ENCODE results near the gene DRAM1. TPM values are rescaled to one million over a fixed set of nuclear protein-coding genes. Genes with fewer than 3 reads are reported as not detected.

The DRAM1 gene
- total RNA-seq, 1 donor from 2014 or later = 3.7 TPM

DNA sequence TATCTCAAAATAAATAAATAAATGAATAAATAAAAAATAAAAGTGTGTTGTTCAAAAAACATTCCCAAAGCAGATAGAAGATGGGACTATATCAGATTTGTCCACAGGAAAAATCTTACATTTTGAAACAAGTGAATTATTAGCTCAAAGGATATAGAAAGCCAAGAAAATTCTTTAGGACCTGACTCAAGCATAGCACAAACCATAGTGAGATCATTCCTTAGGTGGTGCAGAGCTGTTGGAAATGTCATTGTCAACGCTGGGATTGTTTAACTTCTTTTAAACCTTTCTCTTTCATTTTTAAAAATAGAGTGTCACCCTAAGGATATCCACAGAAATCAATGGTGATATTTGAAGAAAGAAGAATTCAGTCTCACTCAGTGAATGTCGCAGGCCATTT lies 43.5 kb downstream of the DRAM1 start:
- Histone ChIP-seq H3K4me1 (ENCODE audit: control insufficient read depth in 3 of 3, insufficient read depth in 3 of 3, low read length in 3 of 3) (no peaks in the 10 kb centered on the region), H3K9me3 (ENCODE audit: control insufficient read depth in 3 of 3, low read length in 3 of 3) (no peaks in the 10 kb centered on the region), H3K36me3 (ENCODE audit: control insufficient read depth in 3 of 3, insufficient read depth in 3 of 3, low read length in 3 of 3) (peaks cover 0 to 6% (median 0%) of the 10 kb centered on the region in 3 donors), H3K4me3 (ENCODE audit: low read length in 3 of 3) (no peak overlapping the region), H3K9ac (ENCODE audit: low read depth in 1 of 3, low read length in 3 of 3) (no peak overlapping the region), H3K27ac (ENCODE audit: low read depth, low read length) (no peak overlapping the region), H3K27me3 (ENCODE audit: control insufficient read depth in 3 of 3, insufficient read depth in 3 of 3, low read length in 3 of 3) (no peaks in the 10 kb centered on the region)

DNA sequence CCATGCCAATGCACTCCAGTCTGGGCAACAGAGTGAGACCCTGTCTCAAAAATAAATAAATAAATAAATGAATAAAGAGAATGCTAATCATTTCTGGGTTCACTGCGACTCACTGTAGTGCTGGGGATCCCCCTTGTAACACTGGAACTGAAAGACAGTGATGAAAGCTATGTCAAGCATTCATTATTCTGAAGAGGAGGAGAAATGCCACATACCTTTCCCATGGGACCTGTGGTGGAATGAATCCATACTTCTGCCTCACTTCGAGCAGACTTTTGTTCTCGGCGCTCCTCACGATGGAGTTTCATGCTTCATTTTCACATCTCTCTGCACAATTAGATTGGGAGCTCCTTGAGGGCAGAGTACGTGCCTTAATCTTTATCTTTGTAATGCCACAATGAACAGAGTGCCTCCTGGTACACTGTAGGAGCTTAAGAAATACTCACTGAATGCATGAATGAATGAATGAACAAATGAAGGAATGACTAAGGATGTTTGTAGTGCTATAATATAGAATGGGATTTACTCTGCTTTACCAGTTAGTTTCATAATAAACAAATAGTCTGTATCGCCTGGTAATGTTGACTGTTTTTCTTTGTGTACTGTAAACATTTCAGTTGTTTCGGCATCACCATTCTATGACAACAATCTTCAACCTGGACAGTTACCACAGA lies 45.8 kb downstream of the DRAM1 start:
- no peaks in the 10 kb centered on the region for H3K4me1 ChIP-seq (ENCODE audit: control insufficient read depth in 3 of 3, insufficient read depth in 3 of 3, low read length in 3 of 3)
- H3K36me3 ChIP-seq (ENCODE audit: control insufficient read depth in 3 of 3, insufficient read depth in 3 of 3, low read length in 3 of 3) = peaks cover 0 to 6% (median 0%) of the 10 kb centered on the region in 3 donors
- no peak overlapping the region for H3K27ac ChIP-seq (ENCODE audit: low read depth, low read length)
- H3K4me3 ChIP-seq (ENCODE audit: low read length in 3 of 3) = no peak overlapping the region
- H3K9me3 ChIP-seq (ENCODE audit: control insufficient read depth in 3 of 3, low read length in 3 of 3) = no peaks in the 10 kb centered on the region
- no peak overlapping the region for H3K9ac ChIP-seq (ENCODE audit: low read depth in 1 of 3, low read length in 3 of 3)
- H3K27me3 ChIP-seq (ENCODE audit: control insufficient read depth in 3 of 3, insufficient read depth in 3 of 3, low read length in 3 of 3) = no peaks in the 10 kb centered on the region

DNA sequence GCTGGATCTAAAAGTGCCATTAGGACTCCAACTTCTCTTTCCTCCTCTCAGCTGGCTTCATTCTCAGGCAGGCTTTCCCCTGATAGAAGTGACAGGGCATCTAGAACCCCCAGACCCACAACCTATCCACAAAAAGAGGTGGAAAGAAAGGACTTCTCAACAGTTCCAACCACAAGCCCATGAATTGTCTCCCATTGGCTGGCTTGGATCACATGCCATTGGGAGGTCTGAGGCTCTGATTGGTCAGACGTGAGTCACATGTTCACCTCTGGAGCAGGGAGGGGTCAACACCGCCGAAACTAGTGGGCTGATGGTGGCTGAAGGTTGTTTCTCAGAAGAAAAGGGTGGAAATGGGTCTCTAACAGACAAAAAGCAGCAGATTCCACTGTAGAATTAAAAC lies 47.2 kb downstream of the DRAM1 start:
- no peak overlapping the region for H3K9ac ChIP-seq (ENCODE audit: low read depth in 1 of 3, low read length in 3 of 3)
- H3K27ac ChIP-seq (ENCODE audit: low read depth, low read length) = peak overlapping the region; percentile 57
- no peak overlapping the region for H3K4me3 ChIP-seq (ENCODE audit: low read length in 3 of 3)
- H3K4me1 ChIP-seq (ENCODE audit: control insufficient read depth in 3 of 3, insufficient read depth in 3 of 3, low read length in 3 of 3) = no peaks in the 10 kb centered on the region
- H3K9me3 ChIP-seq (ENCODE audit: control insufficient read depth in 3 of 3, low read length in 3 of 3) = no peaks in the 10 kb centered on the region
- peaks cover 0 to 6% (median 0%) of the 10 kb centered on the region in 3 donors for H3K36me3 ChIP-seq (ENCODE audit: control insufficient read depth in 3 of 3, insufficient read depth in 3 of 3, low read length in 3 of 3)
- no peaks in the 10 kb centered on the region for H3K27me3 ChIP-seq (ENCODE audit: control insufficient read depth in 3 of 3, insufficient read depth in 3 of 3, low read length in 3 of 3)

DNA sequence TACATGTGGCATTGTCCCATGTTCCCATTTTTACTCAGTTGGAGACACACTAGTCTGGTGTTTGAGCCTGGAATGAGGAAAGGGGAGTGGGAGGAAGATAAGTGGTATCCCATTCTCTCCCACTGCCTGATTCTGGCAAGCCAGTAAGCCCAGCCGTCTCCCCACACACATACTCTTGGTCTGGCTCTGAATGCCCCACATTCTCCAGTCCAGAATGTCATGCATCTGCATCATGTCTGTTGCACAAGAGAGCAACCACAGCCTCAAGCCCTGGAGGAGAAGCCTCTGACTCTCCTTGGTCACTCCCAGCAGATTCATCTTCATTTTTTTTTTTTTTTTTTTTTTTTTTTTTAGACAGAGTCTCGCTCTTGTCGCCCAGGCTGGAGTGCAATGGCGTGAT lies 48.0 kb downstream of the DRAM1 start:
- no peaks in the 10 kb centered on the region for H3K9me3 ChIP-seq (ENCODE audit: control insufficient read depth in 3 of 3, low read length in 3 of 3)
- H3K36me3 ChIP-seq (ENCODE audit: control insufficient read depth in 3 of 3, insufficient read depth in 3 of 3, low read length in 3 of 3) = peaks cover 0 to 6% (median 0%) of the 10 kb centered on the region in 3 donors
- no peak overlapping the region for H3K9ac ChIP-seq (ENCODE audit: low read depth in 1 of 3, low read length in 3 of 3)
- H3K4me3 ChIP-seq (ENCODE audit: low read length in 3 of 3) = no peak overlapping the region
- H3K27me3 ChIP-seq (ENCODE audit: control insufficient read depth in 3 of 3, insufficient read depth in 3 of 3, low read length in 3 of 3) = no peaks in the 10 kb centered on the region
- peak overlapping the region; percentile 36 for H3K27ac ChIP-seq (ENCODE audit: low read depth, low read length)
- H3K4me1 ChIP-seq (ENCODE audit: control insufficient read depth in 3 of 3, insufficient read depth in 3 of 3, low read length in 3 of 3) = no peaks in the 10 kb centered on the region

DNA sequence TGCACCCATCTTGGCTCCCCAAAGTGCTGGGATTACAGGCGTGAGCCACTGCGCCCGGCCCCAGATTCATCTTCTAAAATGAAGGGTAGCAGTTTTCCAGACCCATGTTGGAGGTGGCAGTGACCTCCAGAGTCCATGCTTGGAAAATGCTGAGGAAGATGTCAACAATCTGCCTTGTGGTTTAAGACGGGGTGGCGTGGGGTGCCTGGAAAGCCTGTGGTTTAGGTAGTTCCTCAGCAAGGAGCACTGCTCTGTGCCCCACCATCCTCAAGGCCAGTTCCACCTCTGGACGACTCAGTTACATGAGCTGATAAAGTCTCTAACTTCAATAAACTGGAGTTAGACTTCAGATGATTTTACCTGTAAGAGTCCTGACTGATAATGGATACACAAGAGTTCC lies 48.6 kb downstream of the DRAM1 start:
- H3K27ac ChIP-seq (ENCODE audit: low read depth, low read length) = peak overlapping the region; percentile 36
- H3K27me3 ChIP-seq (ENCODE audit: control insufficient read depth in 3 of 3, insufficient read depth in 3 of 3, low read length in 3 of 3) = no peaks in the 10 kb centered on the region
- H3K9ac ChIP-seq (ENCODE audit: low read depth in 1 of 3, low read length in 3 of 3) = no peak overlapping the region

DNA sequence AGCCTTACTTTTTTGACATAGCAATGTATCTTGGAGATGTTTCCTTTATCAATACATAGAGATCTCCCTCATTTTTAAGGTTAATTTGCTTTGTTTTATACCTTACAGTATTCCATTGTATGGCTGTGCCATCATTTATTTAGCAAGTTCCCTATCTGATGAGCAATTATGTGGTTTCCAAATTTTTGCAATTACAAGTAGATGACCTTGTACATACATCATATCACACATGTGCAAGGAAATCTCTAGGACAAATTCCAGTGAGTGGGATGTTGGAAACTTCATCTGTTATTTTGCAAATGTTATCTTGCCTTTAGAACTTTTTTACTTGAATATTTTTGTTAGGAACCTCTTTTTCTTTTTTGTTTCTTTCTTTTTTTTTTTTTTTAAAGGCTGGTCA lies 49.7 kb downstream of the DRAM1 start:
- no peak overlapping the region for H3K9ac ChIP-seq (ENCODE audit: low read depth in 1 of 3, low read length in 3 of 3)
- H3K9me3 ChIP-seq (ENCODE audit: control insufficient read depth in 3 of 3, low read length in 3 of 3) = no peaks in the 10 kb centered on the region
- H3K36me3 ChIP-seq (ENCODE audit: control insufficient read depth in 3 of 3, insufficient read depth in 3 of 3, low read length in 3 of 3) = peaks cover 0 to under 1% (median 0%) of the 10 kb centered on the region in 3 donors
- no peak overlapping the region for H3K4me3 ChIP-seq (ENCODE audit: low read length in 3 of 3)
- no peak overlapping the region for H3K27ac ChIP-seq (ENCODE audit: low read depth, low read length)
- H3K4me1 ChIP-seq (ENCODE audit: control insufficient read depth in 3 of 3, insufficient read depth in 3 of 3, low read length in 3 of 3) = no peaks in the 10 kb centered on the region
- no peaks in the 10 kb centered on the region for H3K27me3 ChIP-seq (ENCODE audit: control insufficient read depth in 3 of 3, insufficient read depth in 3 of 3, low read length in 3 of 3)

More for the DNA sequence above, 48.6 kb downstream of the DRAM1 start:
- no peaks in the 10 kb centered on the region for H3K9me3 ChIP-seq (ENCODE audit: control insufficient read depth in 3 of 3, low read length in 3 of 3)
- H3K4me1 ChIP-seq (ENCODE audit: control insufficient read depth in 3 of 3, insufficient read depth in 3 of 3, low read length in 3 of 3) = no peaks in the 10 kb centered on the region
- peaks cover 0 to 6% (median 0%) of the 10 kb centered on the region in 3 donors for H3K36me3 ChIP-seq (ENCODE audit: control insufficient read depth in 3 of 3, insufficient read depth in 3 of 3, low read length in 3 of 3)
- H3K4me3 ChIP-seq (ENCODE audit: low read length in 3 of 3) = no peak overlapping the region

DNA sequence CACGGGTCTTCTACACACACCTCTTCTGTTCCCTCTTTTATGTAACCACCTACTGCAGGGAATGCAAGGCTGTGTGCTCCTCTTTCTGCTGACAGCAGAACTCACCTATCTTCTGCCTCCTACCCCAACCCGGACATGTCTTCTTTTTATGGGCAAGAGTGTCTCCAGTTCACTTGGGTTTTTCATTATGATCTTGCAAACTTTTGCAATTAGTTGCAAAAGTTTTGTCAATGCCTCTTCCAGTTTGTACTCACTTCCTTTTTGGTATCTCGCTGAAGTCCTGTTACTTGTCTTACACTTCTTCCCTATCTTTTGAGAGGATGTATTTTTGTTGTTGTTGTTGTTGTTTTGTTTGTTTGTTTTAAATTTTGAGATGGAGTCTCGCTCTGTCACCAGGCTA lies 50.6 kb downstream of the DRAM1 start:
- Histone ChIP-seq H3K4me1 (ENCODE audit: control insufficient read depth in 3 of 3, insufficient read depth in 3 of 3, low read length in 3 of 3) (no peaks in the 10 kb centered on the region), H3K36me3 (ENCODE audit: control insufficient read depth in 3 of 3, insufficient read depth in 3 of 3, low read length in 3 of 3) (no peaks in the 10 kb centered on the region), H3K9me3 (ENCODE audit: control insufficient read depth in 3 of 3, low read length in 3 of 3) (no peaks in the 10 kb centered on the region), H3K9ac (ENCODE audit: low read depth in 1 of 3, low read length in 3 of 3) (no peak overlapping the region), H3K4me3 (ENCODE audit: low read length in 3 of 3) (no peak overlapping the region), H3K27ac (ENCODE audit: low read depth, low read length) (no peak overlapping the region), H3K27me3 (ENCODE audit: control insufficient read depth in 3 of 3, insufficient read depth in 3 of 3, low read length in 3 of 3) (no peaks in the 10 kb centered on the region)

DNA sequence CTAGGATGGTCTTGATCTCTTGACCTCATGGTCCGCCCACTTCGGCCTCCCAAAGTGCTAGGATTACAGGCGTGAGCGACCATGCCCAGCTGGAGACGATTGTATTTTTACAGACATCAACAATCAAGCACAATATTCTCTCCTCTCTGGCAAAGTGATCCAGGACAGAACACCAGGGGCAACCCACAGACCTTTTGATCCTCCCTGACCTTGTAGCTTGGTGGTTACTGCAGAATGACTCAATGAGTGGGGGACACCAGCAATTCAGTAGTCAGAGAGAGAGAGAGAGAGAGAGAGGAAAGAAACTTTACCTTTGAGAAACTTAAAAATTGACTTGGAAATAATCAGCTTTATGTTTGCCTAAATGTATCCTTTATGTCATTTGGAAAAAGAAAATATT lies 51.2 kb downstream of the DRAM1 start:
- H3K27ac ChIP-seq (ENCODE audit: low read depth, low read length) = no peak overlapping the region
- H3K27me3 ChIP-seq (ENCODE audit: control insufficient read depth in 3 of 3, insufficient read depth in 3 of 3, low read length in 3 of 3) = no peaks in the 10 kb centered on the region
- H3K9ac ChIP-seq (ENCODE audit: low read depth in 1 of 3, low read length in 3 of 3) = no peak overlapping the region
- H3K9me3 ChIP-seq (ENCODE audit: control insufficient read depth in 3 of 3, low read length in 3 of 3) = no peaks in the 10 kb centered on the region
- no peaks in the 10 kb centered on the region for H3K36me3 ChIP-seq (ENCODE audit: control insufficient read depth in 3 of 3, insufficient read depth in 3 of 3, low read length in 3 of 3)
- no peak overlapping the region for H3K4me3 ChIP-seq (ENCODE audit: low read length in 3 of 3)
- no peaks in the 10 kb centered on the region for H3K4me1 ChIP-seq (ENCODE audit: control insufficient read depth in 3 of 3, insufficient read depth in 3 of 3, low read length in 3 of 3)

DNA sequence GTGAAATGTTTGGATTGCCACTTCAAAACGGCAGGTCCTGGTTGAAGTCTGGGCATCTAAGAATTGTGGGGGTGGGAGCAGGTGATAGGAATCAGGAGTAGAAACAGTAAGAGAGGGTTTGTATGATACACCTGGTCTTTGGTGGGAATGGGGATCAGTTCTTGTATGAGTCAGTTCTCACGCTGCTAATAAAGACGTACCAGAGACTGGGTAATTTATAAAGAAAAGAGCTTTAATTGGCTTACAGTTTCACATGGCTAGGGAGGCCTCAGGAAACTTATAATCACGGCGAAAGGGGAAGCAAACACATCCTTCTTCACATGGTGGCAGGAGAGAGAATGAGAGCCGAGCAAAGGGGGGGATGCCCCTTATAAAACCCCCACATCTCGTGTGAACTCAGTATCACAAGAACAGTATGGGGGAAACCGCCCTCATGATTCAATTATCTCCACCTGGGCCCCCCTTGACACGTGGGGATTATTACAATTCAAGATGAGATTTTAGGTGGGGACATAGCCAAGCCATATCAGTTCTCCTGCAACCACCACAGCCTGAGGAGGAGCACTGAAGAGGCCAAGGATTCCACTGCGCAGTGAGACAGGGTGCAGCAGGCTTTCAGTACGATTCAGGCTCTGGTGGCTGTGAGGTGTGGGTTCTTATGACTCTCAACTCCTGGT lies 52.1 kb downstream of the DRAM1 start:
- H3K27ac ChIP-seq (ENCODE audit: low read depth, low read length) = no peak overlapping the region
- H3K27me3 ChIP-seq (ENCODE audit: control insufficient read depth in 3 of 3, insufficient read depth in 3 of 3, low read length in 3 of 3) = no peaks in the 10 kb centered on the region
- H3K4me3 ChIP-seq (ENCODE audit: low read length in 3 of 3) = no peak overlapping the region
- H3K4me1 ChIP-seq (ENCODE audit: control insufficient read depth in 3 of 3, insufficient read depth in 3 of 3, low read length in 3 of 3) = no peaks in the 10 kb centered on the region
- no peak overlapping the region for H3K9ac ChIP-seq (ENCODE audit: low read depth in 1 of 3, low read length in 3 of 3)
- no peaks in the 10 kb centered on the region for H3K36me3 ChIP-seq (ENCODE audit: control insufficient read depth in 3 of 3, insufficient read depth in 3 of 3, low read length in 3 of 3)
- H3K9me3 ChIP-seq (ENCODE audit: control insufficient read depth in 3 of 3, low read length in 3 of 3) = no peaks in the 10 kb centered on the region

DNA sequence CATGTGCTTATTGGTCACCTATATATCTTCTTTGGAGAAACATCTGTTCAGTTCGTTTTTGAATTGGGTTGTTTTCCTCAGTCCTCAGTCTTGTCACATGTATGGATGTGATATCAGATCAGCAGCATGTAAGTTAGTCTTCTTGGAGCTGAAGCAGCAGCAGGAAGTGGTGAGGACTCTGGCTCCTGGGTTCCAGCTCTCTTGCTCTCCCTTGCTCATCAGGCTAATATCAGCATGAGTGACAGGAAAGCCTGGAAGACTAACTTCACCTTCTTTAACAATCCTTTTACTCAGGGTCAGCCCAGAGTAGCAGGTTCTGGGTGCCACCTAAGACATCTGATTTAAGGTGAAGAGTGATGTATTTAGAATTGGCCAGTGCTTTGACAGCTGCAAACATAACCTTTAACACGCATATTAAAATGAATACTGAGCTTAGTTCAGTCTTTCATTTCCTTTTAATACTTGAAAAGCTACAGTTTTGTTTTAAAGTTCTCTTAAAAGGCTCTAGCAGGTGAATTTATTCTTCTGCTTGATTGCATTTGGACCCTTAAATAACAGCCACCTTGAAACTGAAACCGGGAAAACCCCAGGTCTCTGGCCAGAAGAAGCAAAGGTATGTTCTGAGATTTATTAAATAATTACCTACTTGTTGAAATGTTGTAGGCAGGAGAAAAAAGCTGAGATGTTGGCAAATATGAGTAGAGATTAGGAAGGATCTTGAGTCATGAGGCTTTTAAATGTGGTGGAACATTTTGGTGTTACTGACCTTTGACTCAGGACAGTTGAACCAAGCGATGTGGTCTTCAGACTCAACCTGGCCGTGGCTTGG lies 54.3 kb downstream of the DRAM1 start:
- Histone ChIP-seq H3K27me3 (ENCODE audit: control insufficient read depth in 3 of 3, insufficient read depth in 3 of 3, low read length in 3 of 3) (no peaks in the 10 kb centered on the region), H3K9me3 (ENCODE audit: control insufficient read depth in 3 of 3, low read length in 3 of 3) (no peaks in the 10 kb centered on the region), H3K27ac (ENCODE audit: low read depth, low read length) (no peak overlapping the region), H3K4me1 (ENCODE audit: control insufficient read depth in 3 of 3, insufficient read depth in 3 of 3, low read length in 3 of 3) (peaks cover 0 to 4% (median under 1%) of the 10 kb centered on the region in 3 donors), H3K36me3 (ENCODE audit: control insufficient read depth in 3 of 3, insufficient read depth in 3 of 3, low read length in 3 of 3) (no peaks in the 10 kb centered on the region), H3K9ac (ENCODE audit: low read depth in 1 of 3, low read length in 3 of 3) (no peak overlapping the region), H3K4me3 (ENCODE audit: low read length in 3 of 3) (no peak overlapping the region)
